ENCODE data around the gene KCMF1.

Gene KCMF1

GRCh38 chr2:84959095-84959565 lies 11.8 kb upstream of the KCMF1 start:
- H3K27me3 ChIP-seq, result no peaks in the 10 kb centered on the region
- DNase-seq, result no peak
- H3K36me3 ChIP-seq, result no peaks in the 10 kb centered on the region
- H3K4me1 ChIP-seq, result no peaks in the 10 kb centered on the region
- no peak overlapping the region for H3K4me3 ChIP-seq (ENCODE audit: low read depth, low read length)
- TF ChIP-seq, protein P1, sequence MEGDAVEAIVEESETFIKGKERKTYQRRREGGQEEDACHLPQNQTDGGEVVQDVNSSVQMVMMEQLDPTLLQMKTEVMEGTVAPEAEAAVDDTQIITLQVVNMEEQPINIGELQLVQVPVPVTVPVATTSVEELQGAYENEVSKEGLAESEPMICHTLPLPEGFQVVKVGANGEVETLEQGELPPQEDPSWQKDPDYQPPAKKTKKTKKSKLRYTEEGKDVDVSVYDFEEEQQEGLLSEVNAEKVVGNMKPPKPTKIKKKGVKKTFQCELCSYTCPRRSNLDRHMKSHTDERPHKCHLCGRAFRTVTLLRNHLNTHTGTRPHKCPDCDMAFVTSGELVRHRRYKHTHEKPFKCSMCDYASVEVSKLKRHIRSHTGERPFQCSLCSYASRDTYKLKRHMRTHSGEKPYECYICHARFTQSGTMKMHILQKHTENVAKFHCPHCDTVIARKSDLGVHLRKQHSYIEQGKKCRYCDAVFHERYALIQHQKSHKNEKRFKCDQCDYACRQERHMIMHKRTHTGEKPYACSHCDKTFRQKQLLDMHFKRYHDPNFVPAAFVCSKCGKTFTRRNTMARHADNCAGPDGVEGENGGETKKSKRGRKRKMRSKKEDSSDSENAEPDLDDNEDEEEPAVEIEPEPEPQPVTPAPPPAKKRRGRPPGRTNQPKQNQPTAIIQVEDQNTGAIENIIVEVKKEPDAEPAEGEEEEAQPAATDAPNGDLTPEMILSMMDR (IDR thresholded peaks at IDR 0.05; ENCODE audit: low read depth, low read length), result no peak
- H3K9me3 ChIP-seq, result no peaks in the 10 kb centered on the region

DNA sequence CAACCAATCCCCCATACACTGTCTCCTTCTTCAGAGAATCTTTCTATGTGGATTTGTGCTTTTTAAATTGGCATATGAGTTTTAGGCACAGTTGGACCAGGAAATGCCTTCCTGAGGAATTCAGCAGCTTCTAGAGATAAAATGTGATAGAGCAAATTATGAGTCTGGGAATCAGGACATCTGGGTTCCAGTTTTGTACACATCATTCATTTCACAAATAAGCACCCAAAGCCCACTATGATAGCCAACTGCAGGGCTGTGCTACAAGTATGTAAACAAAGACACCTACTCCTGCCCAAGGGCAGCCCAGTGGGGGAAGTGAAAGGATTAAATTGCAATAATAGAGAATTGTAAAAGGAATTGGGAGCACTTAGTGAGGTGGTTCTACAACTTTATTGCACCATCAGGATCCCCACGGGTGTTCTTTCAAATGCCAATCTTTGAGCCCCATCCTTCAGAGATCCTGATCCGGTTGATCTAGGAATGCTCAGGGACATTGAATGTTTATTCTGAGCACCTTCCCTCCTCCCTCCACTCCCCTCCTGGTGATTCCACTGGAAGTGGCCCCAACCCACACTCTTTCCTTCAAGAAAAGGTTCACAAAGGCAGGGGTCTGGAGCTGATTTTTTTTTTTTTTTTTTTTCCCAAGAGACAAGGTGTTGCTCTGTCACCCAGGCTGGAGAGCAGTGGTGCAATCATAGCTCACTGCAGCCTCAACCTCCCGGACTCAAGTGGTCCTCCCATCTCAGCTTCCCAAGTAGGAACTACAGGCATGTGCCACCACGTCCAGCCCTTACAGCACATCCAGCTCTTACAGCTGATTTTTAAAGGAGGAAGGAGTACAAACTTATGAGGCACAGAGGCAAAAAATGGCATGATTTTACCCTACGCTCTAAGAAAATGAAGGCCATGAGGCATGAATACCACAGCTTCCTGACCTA lies 11.1 kb upstream of the KCMF1 start:
- no peaks in the 10 kb centered on the region for H3K36me3 ChIP-seq
- no peak overlapping the region for H3K4me3 ChIP-seq (ENCODE audit: low read depth, low read length)
- H3K9me3 ChIP-seq, result no peaks in the 10 kb centered on the region
- TF ChIP-seq, protein P1 (IDR thresholded peaks at IDR 0.05; ENCODE audit: low read depth, low read length), result no peak
- H3K27me3 ChIP-seq, result no peaks in the 10 kb centered on the region
- no peaks in the 10 kb centered on the region for H3K4me1 ChIP-seq
- DNase-seq, result no peak

DNA sequence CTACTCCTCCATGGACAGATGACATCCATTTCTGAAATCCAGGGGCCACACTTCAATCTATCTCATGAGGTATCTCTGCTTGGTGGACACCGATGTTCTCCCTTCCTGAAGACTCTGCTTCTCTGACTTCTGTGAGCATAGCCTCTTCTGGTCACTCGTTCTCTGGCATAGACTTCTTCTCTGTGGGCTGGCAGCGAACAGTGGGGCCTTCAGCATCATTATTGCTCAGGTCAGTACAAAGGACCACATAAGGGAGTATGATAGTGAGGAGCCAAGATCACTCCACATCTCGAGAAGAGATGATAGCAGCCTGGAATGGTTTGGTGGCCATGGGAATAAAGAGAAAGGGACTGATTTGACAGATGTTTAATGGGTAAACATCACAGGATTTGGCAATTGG lies 8.0 kb upstream of the KCMF1 start:
- H3K9me3 ChIP-seq, result no peaks in the 10 kb centered on the region
- TF ChIP-seq, protein P1 (IDR thresholded peaks at IDR 0.05; ENCODE audit: low read depth, low read length), result no peak
- DNase-seq, result no peak
- no peak overlapping the region for H3K4me3 ChIP-seq (ENCODE audit: low read depth, low read length)
- no peaks in the 10 kb centered on the region for H3K27me3 ChIP-seq
- H3K36me3 ChIP-seq, result no peaks in the 10 kb centered on the region
- no peaks in the 10 kb centered on the region for H3K4me1 ChIP-seq

DNA sequence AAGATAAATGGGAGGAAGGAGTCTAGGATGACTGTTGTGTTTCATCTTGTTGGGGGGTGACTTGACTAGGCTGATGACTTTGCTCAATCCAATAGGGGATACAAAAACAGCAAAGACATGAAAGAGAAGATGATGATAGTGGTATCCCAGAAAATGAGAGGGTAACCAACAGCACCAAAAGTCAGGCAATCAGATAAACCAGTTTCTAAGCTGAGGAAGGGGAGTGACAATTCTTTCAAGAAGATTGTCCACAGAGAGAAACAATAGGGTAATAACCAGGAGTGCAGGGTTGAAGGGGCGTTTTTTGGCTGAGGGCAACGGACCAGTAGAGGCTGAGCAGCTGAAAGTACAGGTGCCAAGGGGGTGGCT lies 7.7 kb upstream of the KCMF1 start:
- Histone ChIP-seq H3K36me3 (no peaks in the 10 kb centered on the region), H3K9me3 (no peaks in the 10 kb centered on the region), H3K27me3 (no peaks in the 10 kb centered on the region), H3K4me3 (ENCODE audit: low read depth, low read length) (no peak overlapping the region), H3K4me1 (no peaks in the 10 kb centered on the region)
- TF ChIP-seq, protein P1 (IDR thresholded peaks at IDR 0.05; ENCODE audit: low read depth, low read length), result no peak
- no peak for DNase-seq

DNA sequence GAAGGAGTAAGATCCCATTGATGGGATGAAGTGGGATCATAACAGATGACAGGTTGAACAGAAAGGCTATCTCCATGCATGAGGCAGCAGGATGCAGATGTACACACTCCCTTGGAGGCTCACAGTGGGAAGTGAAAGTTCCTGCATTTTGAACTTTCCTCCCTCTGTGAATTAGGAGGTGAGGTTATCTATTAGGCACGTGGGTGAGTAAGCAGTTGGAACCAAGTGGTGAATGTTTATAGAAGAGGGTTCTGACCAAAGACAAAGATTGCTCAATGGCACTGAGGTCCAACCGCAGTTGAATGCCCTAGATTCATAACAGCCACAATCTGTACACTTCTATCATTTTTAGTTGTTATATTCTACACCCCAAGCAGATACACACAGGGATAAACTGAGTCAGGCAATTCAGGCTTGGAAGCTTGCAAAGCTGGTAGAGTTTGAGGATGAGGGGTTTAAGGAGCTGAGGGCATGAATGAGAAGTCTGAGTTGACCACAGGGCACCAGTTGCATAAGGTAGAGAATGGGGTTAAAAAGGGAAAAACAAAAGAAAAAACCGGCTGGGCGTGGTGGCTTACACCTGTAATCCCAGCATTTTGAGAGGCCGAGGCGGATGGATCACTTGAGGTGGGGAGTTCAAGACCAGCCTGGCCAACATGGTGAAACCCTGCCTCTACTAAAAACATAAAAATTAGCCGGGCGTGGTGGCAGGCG lies 7.1 kb upstream of the KCMF1 start:
- Histone ChIP-seq H3K36me3 (no peaks in the 10 kb centered on the region), H3K9me3 (no peaks in the 10 kb centered on the region), H3K4me1 (no peaks in the 10 kb centered on the region), H3K27me3 (no peaks in the 10 kb centered on the region), H3K4me3 (ENCODE audit: low read depth, low read length) (no peak overlapping the region)
- DNase-seq, result no peak
- TF ChIP-seq, protein P1 (IDR thresholded peaks at IDR 0.05; ENCODE audit: low read depth, low read length), result no peak

Data from BE2C (cell line).